ENCODE measurements around the gene PTGES. TPM values are rescaled to one million over a fixed set of nuclear protein-coding genes. Genes with fewer than 3 reads are reported as not detected.
A peak's percentile ranks its signal among the peaks of the same experiment; 100 is the strongest.
"Not testable (repeated sequence)": the region's sequence is repeated elsewhere in the genome, so short reads cannot be mapped to it uniquely, and the experiment has no call there.

The PTGES gene
- total RNA-seq, result 1 to 10 TPM; 2.7 to 6.8 (median 3.7) TPM
- polyA plus RNA-seq, result 10 to 100 TPM in 1 of 3 donors, 1 to 10 TPM in 1, under 1 TPM in 1; 0.92 to 10.2 (median 7.0) TPM

GRCh38 chr9:129752900-129753729, at the start of gene PTGES:
PTGES (minus strand) TSS chr9:129753042; CDS start chr9:129753012, 30 bp downstream.
- peak; percentile 89 for DNase-seq
- H3K27me3 ChIP-seq, result peaks cover 0 to 6% (median 0%) of the 10 kb centered on the region in 3 donors
- no peaks in the 10 kb centered on the region for H3K36me3 ChIP-seq
- H3K4me3 ChIP-seq, result peak within 1 kb of the TSS; percentile 18 to 39 (median 29)
- H3K4me1 ChIP-seq, result peaks cover 0 to 18% (median 14%) of the 10 kb centered on the region in 4 donors
- peak within 1 kb of the TSS in 3 of 4 donors; percentile 9 to 43 (median 23) for H3K27ac ChIP-seq
- H3K9me3 ChIP-seq, result no peaks in the 10 kb centered on the region
- 21 to 23% methylated on average over 23 of the region's 23 CpGs for WGBS, 2 donors
- TF ChIP-seq CTCF (IDR thresholded peaks at IDR 0.05) (no peak), POLR2AphosphoS5 (IDR thresholded peaks at IDR 0.05) (peak in 3 of 4 donors; percentile 44 to 72 (median 55))
- intact Hi-C loops (cut with DNase I), result no loop called here

- peaks cover 0 to 15% (median 12%) of the 10 kb centered on the region in 4 donors for H3K4me1 ChIP-seq
- DNase-seq, result no peak
- H3K27me3 ChIP-seq, result no peaks in the 10 kb centered on the region
- no peaks in the 10 kb centered on the region for H3K9me3 ChIP-seq
- peaks cover 0 to 7% (median 2%) of the 10 kb centered on the region in 4 donors for H3K36me3 ChIP-seq
- WGBS, 2 donors, result 89 to 90% methylated on average over 17 of the region's 17 CpGs
- H3K4me3 ChIP-seq, result no peak overlapping the region
- intact Hi-C loops (cut with DNase I), result no loop called here
- no peak overlapping the region for H3K27ac ChIP-seq
- TF ChIP-seq POLR2A (IDR thresholded peaks at IDR 0.05), result no peak
- TF ChIP-seq EP300 (IDR thresholded peaks at IDR 0.05), result no peak
Observed at GRCh38 chr9:129801504-129801903, 48.7 kb upstream of the PTGES start.

GRCh38 chr9:129798973-129799372, 46.1 kb upstream of the PTGES start:
- H3K36me3 ChIP-seq, result no peaks in the 10 kb centered on the region
- H3K27ac ChIP-seq, result no peak overlapping the region
- DNase-seq, result no peak
- TF ChIP-seq EP300 (IDR thresholded peaks at IDR 0.05) (no peak), POLR2A (IDR thresholded peaks at IDR 0.05) (no peak), CTCF (IDR thresholded peaks at IDR 0.05) (no peak), POLR2AphosphoS5 (IDR thresholded peaks at IDR 0.05) (no peak)
- H3K4me1 ChIP-seq, result peaks cover 0 to 6% (median 5%) of the 10 kb centered on the region in 4 donors
- H3K4me3 ChIP-seq, result no peak overlapping the region
- intact Hi-C loops (cut with DNase I), result no loop called here
- H3K9me3 ChIP-seq, result no peaks in the 10 kb centered on the region
- H3K27me3 ChIP-seq, result peaks cover 0 to 7% (median 0%) of the 10 kb centered on the region in 3 donors
- 63 to 66% methylated on average over 6 of the region's 6 CpGs for WGBS, 2 donors

GRCh38 chr9:129796029-129796428, 43.2 kb upstream of the PTGES start:
- 73 to 74% methylated on average over 2 of the region's 2 CpGs for WGBS, 2 donors
- H3K9me3 ChIP-seq; H3K36me3 ChIP-seq; H3K27me3 ChIP-seq; H3K4me3 ChIP-seq; H3K4me1 ChIP-seq; H3K27ac ChIP-seq; DNase-seq; intact Hi-C loops (cut with DNase I): not testable (repeated sequence)

GRCh38 chr9:129794549-129794948, 41.7 kb upstream of the PTGES start:
- no peak for DNase-seq
- Histone ChIP-seq H3K4me1 (no peaks in the 10 kb centered on the region), H3K4me3 (no peak overlapping the region), H3K9me3 (no peaks in the 10 kb centered on the region), H3K36me3 (no peaks in the 10 kb centered on the region), H3K27me3 (peaks cover 0 to 7% (median 0%) of the 10 kb centered on the region in 3 donors), H3K27ac (no peak overlapping the region)
- 89% methylated on average over 8 of the region's 8 CpGs for WGBS, 2 donors
- intact Hi-C loops (cut with DNase I), result no loop called here
- TF ChIP-seq POLR2AphosphoS5 (IDR thresholded peaks at IDR 0.05) (no peak), CTCF (IDR thresholded peaks at IDR 0.05) (no peak), EP300 (IDR thresholded peaks at IDR 0.05) (no peak), POLR2A (IDR thresholded peaks at IDR 0.05) (no peak)

Measured in sigmoid colon (tissue), 7 donors.